Stimulated activated CD8-positive, alpha-beta memory T cell treated with anti-CD3 and anti-CD28 coated beads, Interleukin-2, amount 100 ng/mL, for 1 hour (primary cell): Measurements from ENCODE around the gene ZKSCAN5.
A peak's percentile ranks its signal among the peaks of the same experiment; 100 is the strongest.

Experiments used
- DNase-seq, 2 donors: peaks; one replicate each; pipeline ENCODE4 v3.0.0-alpha.2; 2020; ENCODE audit warnings: low read depth in 2 of 2

The ZKSCAN5 gene

DNA sequence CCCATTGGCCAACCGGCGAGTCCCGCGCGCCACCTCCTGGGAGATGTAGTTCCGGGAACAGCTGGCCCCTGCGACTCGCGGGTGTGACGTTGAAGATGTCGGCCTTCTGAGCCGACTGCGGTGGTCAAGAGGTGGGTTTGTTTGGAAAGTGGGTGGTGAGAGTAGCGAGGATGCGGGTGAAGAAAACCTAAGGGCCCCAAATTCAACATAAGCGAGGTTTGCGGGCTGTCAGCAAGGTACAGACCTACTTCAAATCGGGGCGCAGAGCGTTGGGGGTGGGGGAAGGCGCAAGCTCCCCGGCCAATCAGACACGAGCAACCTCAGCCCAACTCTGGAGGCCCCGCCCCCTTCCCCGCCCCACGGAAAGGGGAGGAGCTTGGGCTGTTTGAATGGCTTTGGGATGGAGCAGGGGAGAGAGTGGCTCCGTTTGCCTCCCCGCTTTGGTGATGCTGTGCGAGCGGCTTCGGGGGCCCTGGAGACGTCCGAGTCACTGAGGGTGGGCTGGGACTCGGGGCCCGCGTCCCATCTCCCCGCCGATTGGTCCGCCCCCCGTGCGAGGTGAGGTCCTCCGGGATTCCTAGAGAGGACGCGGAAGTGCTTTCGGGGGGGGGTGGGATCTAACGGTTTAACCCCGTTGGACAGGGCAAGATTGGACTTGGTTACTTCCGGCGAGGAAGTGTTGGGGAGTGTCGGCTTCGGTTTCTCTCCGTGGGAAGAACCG is at the start of gene ZKSCAN5:
Gene ZKSCAN5 (plus strand): TSS at position 60 of the 721 bp plus-strand sequence. CDS start 1,383 bp downstream, outside the sequence.
- DNase-seq: peak; percentile 91 to 94

DNA sequence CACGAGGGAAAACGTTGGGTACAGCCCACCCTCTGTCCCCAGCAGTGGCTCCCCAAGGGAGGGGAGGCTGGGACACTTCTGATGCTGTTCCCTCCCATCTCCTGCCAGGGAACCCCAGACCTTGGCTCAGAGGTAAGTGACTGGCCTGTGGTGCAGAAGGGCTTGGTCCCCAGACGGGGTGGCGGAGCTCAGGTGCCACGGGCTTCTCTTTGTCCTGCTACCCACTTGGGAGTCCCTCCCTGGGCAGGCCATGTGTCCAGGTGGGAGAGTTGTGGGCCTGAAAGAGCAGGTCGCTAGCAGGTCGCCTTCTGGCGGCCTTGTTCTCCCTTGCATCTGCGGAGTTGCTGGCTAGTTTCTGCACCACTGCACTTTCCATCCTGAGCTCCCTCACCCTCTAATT is 48.6 kb upstream of the ZKSCAN5 start:
- no peak for DNase-seq

DNA sequence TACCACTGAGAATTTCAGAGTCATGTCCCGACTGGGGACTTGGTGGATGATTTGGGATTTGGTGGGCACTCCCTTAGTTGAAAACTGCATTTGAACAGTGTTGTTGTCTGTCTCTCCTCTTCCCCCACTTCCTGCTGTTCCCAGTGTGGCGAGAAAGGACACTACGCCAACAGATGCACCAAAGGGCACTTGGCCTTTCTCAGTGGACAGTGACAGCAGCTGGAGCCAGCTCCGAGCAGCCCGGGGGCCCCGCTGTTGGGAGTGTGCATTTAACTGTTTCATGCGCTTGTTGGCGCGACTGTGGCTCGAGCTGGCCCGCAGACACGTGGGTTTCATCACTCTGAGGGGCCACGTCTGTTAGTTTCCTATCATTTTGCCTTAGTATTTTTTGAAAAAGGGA is 48.2 kb upstream of the ZKSCAN5 start:
- no peak for DNase-seq

DNA sequence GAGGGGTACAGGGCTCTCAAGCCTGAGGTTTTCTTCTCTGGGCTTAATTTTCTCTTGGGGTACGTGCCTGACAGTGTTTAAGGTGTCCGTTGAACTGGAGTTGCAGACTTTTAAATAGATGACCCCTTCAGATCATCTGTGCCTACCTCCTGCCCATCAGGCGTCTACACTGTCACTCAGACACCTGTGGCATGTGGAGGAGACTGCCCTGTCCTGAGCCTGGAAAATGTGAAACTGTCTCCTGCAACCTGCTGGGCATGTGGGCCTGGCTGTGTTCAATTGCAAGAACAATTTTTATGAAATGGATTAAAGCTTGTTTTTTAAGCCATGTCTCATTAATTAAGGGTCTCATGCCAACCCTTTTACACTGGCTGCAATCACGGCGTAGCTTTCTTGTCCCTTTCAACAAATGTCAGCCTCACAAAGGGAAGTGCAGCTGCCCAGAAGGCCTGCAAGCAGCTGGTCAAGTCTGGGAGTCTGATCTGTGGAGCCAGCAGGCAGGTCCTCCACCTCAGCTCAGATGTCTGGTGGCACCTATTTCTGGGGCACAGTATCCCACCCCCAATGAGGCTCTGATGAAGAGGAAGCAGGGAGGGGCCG is 47.3 kb upstream of the ZKSCAN5 start:
- DNase-seq: no peak

DNA sequence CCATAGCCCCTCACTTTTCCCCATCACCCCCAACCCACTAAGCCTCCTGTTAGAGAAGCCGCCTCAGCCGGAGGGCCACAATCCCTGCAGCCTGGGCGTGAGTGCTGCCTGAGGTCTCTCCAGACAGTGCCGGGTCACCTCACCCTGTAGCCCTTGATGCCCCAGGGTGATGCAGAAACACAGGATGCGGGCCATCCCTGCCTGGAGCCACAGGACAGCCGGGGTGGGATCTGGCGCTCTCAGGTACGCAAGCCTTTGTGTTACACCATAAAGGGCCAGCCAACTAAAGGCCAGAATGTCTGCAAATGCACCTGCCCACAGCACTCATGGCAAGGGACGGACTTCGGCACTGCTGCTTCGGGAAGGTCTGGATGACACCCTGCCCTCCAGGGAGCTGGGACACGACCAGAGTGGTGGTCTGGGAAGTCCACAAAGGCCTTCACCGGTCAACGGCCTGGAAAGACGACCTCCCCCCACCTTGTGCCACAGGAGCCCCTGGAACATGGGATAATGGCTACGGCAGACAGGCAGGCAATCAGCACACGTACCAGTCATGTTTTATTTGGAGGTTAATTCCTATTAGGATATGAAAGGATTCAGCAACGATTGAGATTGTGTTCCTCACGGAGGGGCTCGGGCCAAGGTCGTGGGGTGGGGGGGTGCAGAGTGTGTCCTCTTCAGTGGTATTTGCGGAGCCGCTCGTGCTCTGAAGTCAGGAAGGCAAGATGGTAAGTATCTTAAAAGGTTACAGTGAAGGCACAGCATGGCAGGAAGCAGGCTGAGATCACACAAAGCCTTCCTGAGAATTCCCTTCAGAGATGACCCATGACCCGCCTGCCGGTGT is 46.6 kb upstream of the ZKSCAN5 start:
- no peak for DNase-seq

DNA sequence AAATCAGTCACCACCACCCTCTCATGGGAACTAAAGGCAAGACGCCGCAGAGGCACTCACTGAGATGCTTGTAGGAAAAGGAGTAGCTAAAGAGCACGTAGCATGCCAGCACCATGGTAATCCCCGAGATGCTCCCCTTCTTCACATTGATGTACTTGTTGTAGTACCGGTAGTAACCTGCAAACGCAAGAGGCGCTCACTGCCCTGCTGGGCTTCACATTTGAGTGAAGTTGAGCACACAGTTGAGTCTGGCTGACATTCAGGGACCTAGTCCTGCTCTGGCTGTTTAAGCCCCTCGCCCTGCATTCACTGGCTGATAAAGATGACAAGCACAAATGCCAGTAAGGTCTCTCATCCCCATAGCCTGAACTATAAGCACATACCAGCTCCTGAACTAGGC is 45.4 kb upstream of the ZKSCAN5 start:
- no peak for DNase-seq

- DNase-seq: no peak
Observed at GRCh38 chr7:99460651-99461050, 43.8 kb upstream of the ZKSCAN5 start.

- DNase-seq: no peak
Observed at GRCh38 chr7:99461221-99461620, 43.2 kb upstream of the ZKSCAN5 start.

DNA sequence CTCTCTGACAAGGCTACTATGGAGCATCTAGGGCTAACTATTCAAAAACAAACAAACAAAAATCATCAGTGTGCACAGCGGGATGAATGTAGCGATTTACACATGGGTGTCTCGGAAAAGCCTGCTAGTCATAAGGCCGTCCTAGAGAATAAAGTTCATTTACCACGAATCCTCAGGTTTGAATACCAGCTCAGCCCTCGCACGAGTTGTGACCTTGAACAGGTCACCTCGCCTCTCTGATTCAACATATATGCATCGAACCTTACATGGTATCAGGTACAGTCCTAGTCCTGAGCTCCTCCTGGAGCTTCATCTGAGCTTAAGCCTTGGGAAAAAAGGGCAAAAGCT is 39.1 kb upstream of the ZKSCAN5 start:
- DNase-seq: no peak

GRCh38 chr7:99468336-99468918 is 36.0 kb upstream of the ZKSCAN5 start:
- no peak for DNase-seq

GRCh38 chr7:99469381-99470065 is 34.9 kb upstream of the ZKSCAN5 start:
- no peak for DNase-seq

DNA sequence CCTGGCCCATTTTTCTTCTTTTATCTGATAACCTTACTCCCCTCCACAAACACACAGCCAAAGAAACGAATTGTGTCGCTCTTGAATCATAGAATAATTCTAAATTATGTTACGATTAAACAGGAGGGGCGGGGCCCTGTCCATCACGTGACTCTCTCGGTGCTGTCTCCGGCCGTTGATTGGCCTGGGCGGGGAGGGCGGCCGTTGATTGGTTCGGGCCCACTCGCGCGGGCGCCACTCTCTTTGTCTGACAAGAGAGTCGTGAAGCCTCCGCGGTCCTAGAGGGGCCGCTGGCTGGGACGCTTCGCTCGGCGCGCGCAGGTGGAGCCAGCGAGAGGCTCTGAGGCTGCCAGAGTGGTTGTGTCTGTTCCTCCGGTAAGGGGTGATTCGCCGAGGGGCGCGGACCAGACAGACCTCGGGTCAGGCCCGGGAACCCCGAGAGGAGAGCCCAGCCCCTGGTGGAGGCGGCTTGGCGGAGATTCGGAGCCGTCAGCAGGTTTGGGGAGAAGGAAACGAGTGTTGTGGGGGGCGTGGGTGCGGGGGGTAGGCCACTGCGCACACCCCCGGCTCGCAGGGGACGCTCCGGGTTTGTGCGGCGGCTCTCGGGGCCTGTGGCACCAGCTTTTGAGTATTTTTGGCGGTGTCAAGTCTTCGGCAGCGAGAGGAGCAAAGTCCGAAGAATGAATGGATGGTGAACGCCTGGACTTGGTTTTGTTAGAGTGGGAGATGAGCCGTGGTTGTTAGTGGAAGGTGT is 31.7 kb upstream of the ZKSCAN5 start, which contains the start of gene ZNF789:
Gene ZNF789 (plus strand): TSS at position 330 of the 754 bp plus-strand sequence. CDS start 3,567 bp downstream, outside the sequence.
- DNase-seq: peak; percentile 96 to 97

DNA sequence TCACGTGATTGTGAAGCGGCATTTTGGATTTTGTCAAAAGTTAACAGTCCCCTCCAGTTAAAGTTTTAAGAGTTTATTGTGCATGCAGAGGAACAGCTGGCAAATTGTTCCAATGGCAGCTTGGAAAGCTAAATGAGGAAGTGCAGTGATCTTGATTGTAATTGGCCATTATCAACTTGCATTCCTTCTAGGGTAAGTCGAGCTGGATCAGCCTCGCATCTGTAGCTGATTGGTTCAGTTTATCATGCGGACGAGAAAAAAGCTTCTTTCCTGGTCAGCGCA is 31.2 kb upstream of the ZKSCAN5 start:
- DNase-seq: no peak

GRCh38 chr7:99476107-99476506 is 28.4 kb upstream of the ZKSCAN5 start:
- DNase-seq: no peak

GRCh38 chr7:99478464-99479440 is 25.7 kb upstream of the ZKSCAN5 start:
- no peak for DNase-seq

GRCh38 chr7:99485094-99485493 is 19.4 kb upstream of the ZKSCAN5 start:
- no peak for DNase-seq

GRCh38 chr7:99489235-99489634 is 15.2 kb upstream of the ZKSCAN5 start:
- DNase-seq: no peak

DNA sequence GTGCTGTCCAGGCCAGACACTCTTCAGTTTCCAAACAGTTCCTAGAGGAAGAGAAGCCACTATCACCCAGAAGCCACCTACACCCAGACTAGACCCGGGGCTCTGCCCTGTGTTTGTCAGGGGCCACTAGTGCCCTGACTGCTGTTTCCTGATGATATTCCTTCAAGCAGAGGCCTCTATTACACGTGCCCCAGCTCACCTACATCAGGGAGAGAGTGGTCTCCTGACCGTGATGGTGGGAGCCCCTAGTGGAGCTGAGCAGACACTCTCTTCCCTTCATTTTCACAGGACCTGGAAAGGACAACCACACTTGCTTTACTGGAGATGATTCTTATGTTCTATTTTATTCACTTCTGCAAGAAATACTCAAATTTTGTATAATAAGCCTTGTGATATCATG is 13.6 kb upstream of the ZKSCAN5 start:
- no peak for DNase-seq

- DNase-seq: no peak
Observed at GRCh38 chr7:99493823-99494222, 10.6 kb upstream of the ZKSCAN5 start.
